Measurements from ENCODE around the gene HSPB3. TPM values are rescaled to one million over a fixed set of nuclear protein-coding genes. Genes with fewer than 3 reads are reported as not detected.

The HSPB3 gene
- total and polyA plus RNA-seq, 2 of the 8 experiments (the other 6 are each of a cell fraction or from before 2014, with no cell fraction given): not detected

DNA sequence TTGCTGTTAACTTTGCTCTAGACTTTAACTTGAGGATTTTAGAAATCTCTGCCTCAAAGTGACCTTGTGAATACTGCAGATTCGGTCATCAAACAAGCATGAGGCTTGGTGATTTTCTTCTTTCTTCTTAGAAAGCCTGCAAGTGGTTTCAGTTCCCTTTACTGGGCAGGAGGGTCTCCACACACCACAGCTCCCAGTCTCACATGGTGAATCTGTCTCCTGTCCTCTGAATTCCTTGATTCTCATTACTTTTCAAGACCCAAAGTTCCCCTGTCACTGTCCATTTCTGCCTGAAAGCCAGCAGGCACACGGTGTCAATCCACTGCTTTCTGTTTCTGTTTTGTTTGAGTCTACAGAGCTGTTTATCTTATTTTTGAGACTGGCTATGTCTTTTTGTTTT, 14.1 kb downstream of the HSPB3 start (continued):
- no peak for TF ChIP-seq JUND (IDR thresholded peaks at IDR 0.05; ENCODE audit: low read length)
- TF ChIP-seq POU5F1 (IDR thresholded peaks at IDR 0.05; ENCODE audit: low read depth, low read length): no peak
- TF ChIP-seq RFX5 (IDR thresholded peaks at IDR 0.05; ENCODE audit: borderline replicate concordance, low read depth, low read length): no peak

Data from H1 (cell line).